Measurements from ENCODE around the gene LRCH3. TPM values are rescaled to one million over a fixed set of nuclear protein-coding genes. Genes with fewer than 3 reads are reported as not detected.

Gene LRCH3
- total RNA-seq, 2 donors from 2014 or later, result 67.2 to 68.1 TPM

DNA sequence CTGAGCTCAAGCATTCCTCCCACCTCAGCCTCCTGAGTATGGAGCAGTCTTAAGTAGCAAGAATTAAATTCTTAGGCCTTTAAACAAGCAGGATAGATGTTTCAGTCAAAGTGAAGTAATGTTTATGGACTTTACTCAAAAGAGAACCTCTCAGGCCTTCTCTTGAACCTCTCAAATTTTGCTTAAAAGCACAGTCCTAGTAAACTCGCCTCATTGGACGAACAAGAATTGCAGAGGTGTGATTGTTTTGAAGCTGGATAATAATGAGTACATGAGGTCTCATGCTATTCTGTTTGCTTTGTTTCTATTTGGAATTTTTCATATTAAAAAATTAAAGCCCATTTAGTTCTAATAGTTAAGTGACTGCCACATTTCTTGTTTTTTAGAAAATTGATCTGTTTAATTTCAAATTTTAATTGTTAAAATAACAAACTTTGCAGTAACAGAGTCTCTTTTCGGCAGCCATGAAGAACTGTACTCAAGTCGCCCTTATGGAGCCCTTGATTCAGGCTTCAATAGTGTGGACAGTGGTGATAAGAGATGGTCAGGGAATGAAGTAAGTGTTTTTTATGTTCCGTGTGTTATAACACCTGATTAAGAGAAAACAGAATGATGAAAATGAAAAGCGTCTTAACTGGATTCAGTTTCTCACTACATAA lies 39.4 kb downstream of the LRCH3 start:
- H3K27ac Mint-ChIP-seq, result no peak overlapping the region
- no peaks in the 10 kb centered on the region for H3K4me1 Mint-ChIP-seq (ENCODE audit: low read depth)
- DNase-seq (no peak), ATAC-seq (replicated peaks in 1 of 2) (no peak)
- H3K36me3 Mint-ChIP-seq (ENCODE audit: insufficient read depth in 2 of 2), result peaks cover under 1 to 23% of the 10 kb centered on the region in 2 donors
- no peak overlapping the region for H3K4me3 Mint-ChIP-seq
- H3K27me3 Mint-ChIP-seq (ENCODE audit: low read depth), result no peaks in the 10 kb centered on the region
- H3K9me3 Mint-ChIP-seq, result no peaks in the 10 kb centered on the region

DNA sequence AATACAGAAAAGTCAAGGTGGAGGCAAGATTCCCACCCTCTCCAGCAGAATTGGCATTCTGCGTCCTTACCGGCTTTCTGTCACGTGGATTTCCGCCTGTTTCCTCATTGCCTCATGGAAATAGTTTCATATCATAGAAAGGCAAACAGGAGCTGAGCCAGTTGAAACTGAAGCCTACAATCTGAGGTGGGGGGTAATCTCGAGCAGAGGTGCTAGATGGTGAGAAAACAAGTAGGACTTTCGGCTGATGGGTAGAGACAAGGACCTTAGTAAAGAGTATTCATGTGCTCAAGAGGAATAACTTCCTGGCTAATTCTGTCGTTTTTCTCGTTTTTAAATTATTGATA lies 39.9 kb downstream of the LRCH3 start:
- DNase-seq, result no peak
- no peaks in the 10 kb centered on the region for H3K9me3 Mint-ChIP-seq
- H3K4me3 Mint-ChIP-seq, result no peak overlapping the region
- no peaks in the 10 kb centered on the region for H3K27me3 Mint-ChIP-seq (ENCODE audit: low read depth)
- no peak for ATAC-seq (replicated peaks in 1 of 2)
- H3K27ac Mint-ChIP-seq, result no peak overlapping the region
- H3K36me3 Mint-ChIP-seq (ENCODE audit: insufficient read depth in 2 of 2), result peaks cover 3 to 25% of the 10 kb centered on the region in 2 donors
- no peaks in the 10 kb centered on the region for H3K4me1 Mint-ChIP-seq (ENCODE audit: low read depth)

DNA sequence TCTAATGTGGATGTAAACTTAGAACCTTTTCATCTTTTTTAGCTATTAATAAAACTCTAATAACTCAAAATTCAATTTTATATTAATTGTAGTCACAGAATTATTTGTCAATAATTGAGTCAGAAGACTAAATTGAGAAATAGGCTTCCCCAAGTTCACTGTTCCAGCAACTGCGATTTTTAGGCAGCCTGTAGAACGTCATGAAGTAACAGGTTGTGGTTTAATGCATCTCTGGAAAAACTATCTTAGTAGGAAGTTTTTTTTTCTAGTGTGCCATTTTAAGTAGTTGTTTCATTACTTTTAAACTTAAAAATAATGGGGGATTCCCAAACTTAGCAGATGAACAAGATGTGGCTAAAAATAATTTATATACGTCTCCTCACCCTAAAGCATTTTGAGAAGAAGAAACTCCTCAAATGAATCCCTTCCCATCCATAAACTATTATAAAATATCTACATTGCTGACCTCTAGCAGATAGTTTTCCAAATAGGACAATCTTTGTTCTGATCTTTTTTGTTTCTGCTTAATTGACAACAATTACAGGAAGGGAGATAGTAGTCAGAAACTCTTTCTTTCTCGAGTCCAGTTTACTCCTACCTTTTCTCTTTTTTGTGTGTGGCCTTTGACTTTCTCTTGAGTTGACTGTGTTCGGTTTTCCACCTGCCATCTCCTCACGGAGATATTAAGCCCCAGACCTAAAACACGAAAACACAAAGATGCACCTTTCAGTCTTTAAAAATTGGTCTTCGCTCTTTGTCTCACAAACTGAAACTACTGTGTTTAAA lies 43.1 kb downstream of the LRCH3 start:
- no peaks in the 10 kb centered on the region for H3K27me3 Mint-ChIP-seq (ENCODE audit: low read depth)
- DNase-seq (no peak), ATAC-seq (replicated peaks in 1 of 2) (no peak)
- no peaks in the 10 kb centered on the region for H3K9me3 Mint-ChIP-seq
- H3K27ac Mint-ChIP-seq, result peak overlapping the region; percentile 82
- H3K4me1 Mint-ChIP-seq (ENCODE audit: low read depth), result no peaks in the 10 kb centered on the region
- H3K4me3 Mint-ChIP-seq, result peak overlapping the region in 1 of 2 donors; percentile 27
- peaks cover 3 to 17% of the 10 kb centered on the region in 2 donors for H3K36me3 Mint-ChIP-seq (ENCODE audit: insufficient read depth in 2 of 2)

DNA sequence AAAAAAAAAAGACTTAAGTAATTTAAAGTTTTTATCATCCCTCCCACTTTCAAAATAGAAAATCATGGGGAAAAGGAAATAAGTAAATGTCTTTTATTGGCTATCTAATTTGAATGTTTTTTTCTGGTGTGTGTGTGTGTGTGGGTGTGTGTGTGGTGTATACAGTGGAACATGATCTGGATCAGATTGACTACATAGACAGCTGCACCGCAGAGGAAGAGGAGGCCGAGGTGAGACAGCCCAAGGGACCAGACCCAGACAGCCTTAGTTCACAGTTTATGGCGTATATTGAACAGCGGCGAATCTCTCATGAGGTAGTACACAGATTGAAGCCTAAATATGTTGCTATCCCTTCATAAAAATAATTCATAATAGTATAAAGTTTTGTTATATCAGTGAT lies 44.5 kb downstream of the LRCH3 start:
- no peak overlapping the region for H3K4me3 Mint-ChIP-seq
- DNase-seq (no peak), ATAC-seq (replicated peaks in 1 of 2) (peak in 1 of 2 donors; percentile 41)
- H3K9me3 Mint-ChIP-seq, result no peaks in the 10 kb centered on the region
- no peaks in the 10 kb centered on the region for H3K4me1 Mint-ChIP-seq (ENCODE audit: low read depth)
- no peak overlapping the region for H3K27ac Mint-ChIP-seq
- H3K36me3 Mint-ChIP-seq (ENCODE audit: insufficient read depth in 2 of 2), result peaks cover 3 to 15% of the 10 kb centered on the region in 2 donors
- no peaks in the 10 kb centered on the region for H3K27me3 Mint-ChIP-seq (ENCODE audit: low read depth)

DNA sequence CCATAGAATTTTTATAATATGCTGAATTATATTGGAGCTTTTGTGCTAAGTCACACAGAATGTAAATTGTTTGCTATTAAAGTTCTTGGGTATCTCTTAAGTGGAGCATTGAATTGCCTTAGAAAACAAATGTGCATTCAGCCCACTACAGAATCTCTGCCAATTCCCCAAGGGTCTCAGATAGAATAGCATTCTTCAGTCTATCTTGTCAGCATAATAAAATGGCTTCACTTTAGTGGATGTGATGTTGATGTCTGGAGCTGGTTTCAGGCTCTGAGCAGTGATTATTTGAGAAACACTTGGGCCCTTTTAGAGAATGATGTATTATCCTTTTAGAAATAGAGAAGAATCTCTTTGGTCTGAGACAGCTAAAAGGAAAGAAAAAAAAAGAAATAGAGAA lies 45.2 kb downstream of the LRCH3 start:
- no peaks in the 10 kb centered on the region for H3K9me3 Mint-ChIP-seq
- no peaks in the 10 kb centered on the region for H3K4me1 Mint-ChIP-seq (ENCODE audit: low read depth)
- no peaks in the 10 kb centered on the region for H3K27me3 Mint-ChIP-seq (ENCODE audit: low read depth)
- H3K36me3 Mint-ChIP-seq (ENCODE audit: insufficient read depth in 2 of 2), result peaks cover 3 to 15% of the 10 kb centered on the region in 2 donors
- ATAC-seq (replicated peaks in 1 of 2) (no peak), DNase-seq (no peak)
- H3K27ac Mint-ChIP-seq, result no peak overlapping the region
- H3K4me3 Mint-ChIP-seq, result no peak overlapping the region

DNA sequence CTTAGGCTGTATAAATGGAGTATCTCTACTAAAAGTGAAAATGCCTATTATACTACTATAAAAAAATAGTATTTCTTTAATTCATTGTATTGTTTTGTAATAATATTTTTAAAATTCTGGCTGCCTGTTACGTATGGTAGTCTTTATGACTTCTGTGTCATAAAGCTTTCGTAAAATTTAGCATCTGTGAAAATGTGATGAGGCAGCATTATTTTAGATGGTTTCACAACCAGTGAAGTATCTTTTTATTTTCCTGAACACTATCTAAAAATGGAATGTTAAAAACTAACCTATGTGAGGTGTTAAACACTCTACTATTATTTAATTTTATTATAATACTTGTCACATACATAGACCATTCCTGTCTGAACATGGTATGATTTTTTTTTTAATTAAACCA lies 46.2 kb downstream of the LRCH3 start:
- ATAC-seq (replicated peaks in 1 of 2), result no peak
- Mint-ChIP-seq H3K36me3 (ENCODE audit: insufficient read depth in 2 of 2) (peaks cover 3 to 15% of the 10 kb centered on the region in 2 donors), H3K27me3 (ENCODE audit: low read depth) (no peaks in the 10 kb centered on the region), H3K4me3 (no peak overlapping the region), H3K9me3 (no peaks in the 10 kb centered on the region), H3K27ac (no peak overlapping the region), H3K4me1 (ENCODE audit: low read depth) (no peaks in the 10 kb centered on the region)
- no peak for DNase-seq

DNA sequence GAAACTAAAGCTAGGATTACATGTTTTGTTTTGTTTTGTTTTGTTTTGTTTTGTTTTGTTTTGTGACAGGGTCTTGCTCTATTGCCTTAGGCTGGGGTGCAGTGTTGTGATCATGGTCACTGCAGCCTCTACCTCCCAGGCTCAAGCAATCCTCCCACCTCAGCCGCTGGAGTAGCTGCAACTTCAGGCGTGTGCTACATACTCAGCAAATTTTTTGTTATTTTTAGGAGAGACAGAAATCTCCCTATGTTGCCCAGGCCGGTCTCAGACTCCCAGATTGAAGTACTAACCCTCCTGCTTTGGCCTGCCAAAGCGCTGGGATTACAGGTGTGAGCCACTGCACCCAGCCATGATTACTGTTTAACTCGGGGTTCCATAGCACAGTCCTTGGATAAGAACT lies 50.7 kb downstream of the LRCH3 start:
- H3K27me3 Mint-ChIP-seq (ENCODE audit: low read depth), result no peaks in the 10 kb centered on the region
- no peak for DNase-seq
- no peak overlapping the region for H3K4me3 Mint-ChIP-seq
- H3K36me3 Mint-ChIP-seq (ENCODE audit: insufficient read depth in 2 of 2), result peaks cover 8 to 9% of the 10 kb centered on the region in 2 donors
- no peak for ATAC-seq (replicated peaks in 1 of 2)
- no peak overlapping the region for H3K27ac Mint-ChIP-seq
- no peaks in the 10 kb centered on the region for H3K9me3 Mint-ChIP-seq
- H3K4me1 Mint-ChIP-seq (ENCODE audit: low read depth), result peaks cover 5% of the 10 kb centered on the region

DNA sequence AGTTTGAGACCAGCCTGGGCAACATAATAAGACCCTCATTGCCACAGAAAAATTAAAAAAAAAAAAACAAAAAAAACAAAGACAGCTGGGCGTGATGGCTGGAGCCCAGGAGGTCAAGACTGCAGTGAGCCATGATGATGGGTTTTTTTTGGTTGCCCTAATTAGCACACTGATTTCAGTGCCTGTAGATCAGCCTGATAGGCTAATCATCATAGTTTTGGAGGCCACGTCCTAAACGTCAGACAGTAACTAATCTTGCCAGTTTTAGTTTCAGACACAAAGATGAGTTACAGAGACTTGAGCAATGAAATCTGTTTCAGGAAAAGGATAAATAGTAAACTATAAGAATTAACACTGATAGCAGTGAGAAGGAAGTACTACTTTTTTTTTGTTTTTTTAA lies 55.4 kb downstream of the LRCH3 start:
- Mint-ChIP-seq H3K36me3 (ENCODE audit: insufficient read depth in 2 of 2) (peaks cover 14 to 20% of the 10 kb centered on the region in 2 donors), H3K4me1 (ENCODE audit: low read depth) (peaks cover 24% of the 10 kb centered on the region), H3K27me3 (ENCODE audit: low read depth) (no peaks in the 10 kb centered on the region), H3K9me3 (no peaks in the 10 kb centered on the region), H3K4me3 (no peak overlapping the region), H3K27ac (no peak overlapping the region)
- DNase-seq, result no peak
- peak; percentile 15 to 37 for ATAC-seq (replicated peaks in 1 of 2)

DNA sequence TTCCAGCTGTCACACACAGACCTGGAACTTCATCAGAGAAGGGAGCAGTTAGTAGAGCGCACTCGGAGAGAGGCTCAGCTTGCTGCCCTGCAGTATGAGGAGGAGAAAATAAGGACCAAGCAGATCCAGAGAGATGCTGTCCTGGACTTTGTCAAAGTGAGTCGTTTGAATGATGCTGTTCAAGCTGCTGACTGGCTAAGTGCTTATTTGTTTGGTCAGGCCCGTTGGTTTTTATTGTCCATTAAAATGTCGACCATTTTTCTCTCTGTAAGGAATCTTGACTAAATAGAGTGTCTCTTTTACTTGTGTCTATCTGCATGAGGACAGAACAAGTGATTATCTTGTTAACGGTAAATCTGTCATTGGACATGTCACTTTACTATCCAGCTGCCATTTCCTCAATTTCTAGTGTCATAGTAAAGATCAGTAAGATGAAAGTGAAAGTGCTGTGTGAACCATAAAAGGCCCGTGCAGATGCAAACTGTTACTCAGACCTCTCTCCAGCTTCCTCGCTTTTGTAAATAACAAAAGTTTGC lies 56.9 kb downstream of the LRCH3 start:
- no peaks in the 10 kb centered on the region for H3K27me3 Mint-ChIP-seq (ENCODE audit: low read depth)
- H3K27ac Mint-ChIP-seq, result peak overlapping the region; percentile 86
- ATAC-seq (replicated peaks in 1 of 2) (peak; percentile 86 to 89), DNase-seq (peak; percentile 23 to 27)
- peaks cover 18 to 26% of the 10 kb centered on the region in 2 donors for H3K36me3 Mint-ChIP-seq (ENCODE audit: insufficient read depth in 2 of 2)
- H3K4me1 Mint-ChIP-seq (ENCODE audit: low read depth), result peaks cover 24% of the 10 kb centered on the region
- H3K9me3 Mint-ChIP-seq, result no peaks in the 10 kb centered on the region
- peak overlapping the region; percentile 68 to 84 for H3K4me3 Mint-ChIP-seq

DNA sequence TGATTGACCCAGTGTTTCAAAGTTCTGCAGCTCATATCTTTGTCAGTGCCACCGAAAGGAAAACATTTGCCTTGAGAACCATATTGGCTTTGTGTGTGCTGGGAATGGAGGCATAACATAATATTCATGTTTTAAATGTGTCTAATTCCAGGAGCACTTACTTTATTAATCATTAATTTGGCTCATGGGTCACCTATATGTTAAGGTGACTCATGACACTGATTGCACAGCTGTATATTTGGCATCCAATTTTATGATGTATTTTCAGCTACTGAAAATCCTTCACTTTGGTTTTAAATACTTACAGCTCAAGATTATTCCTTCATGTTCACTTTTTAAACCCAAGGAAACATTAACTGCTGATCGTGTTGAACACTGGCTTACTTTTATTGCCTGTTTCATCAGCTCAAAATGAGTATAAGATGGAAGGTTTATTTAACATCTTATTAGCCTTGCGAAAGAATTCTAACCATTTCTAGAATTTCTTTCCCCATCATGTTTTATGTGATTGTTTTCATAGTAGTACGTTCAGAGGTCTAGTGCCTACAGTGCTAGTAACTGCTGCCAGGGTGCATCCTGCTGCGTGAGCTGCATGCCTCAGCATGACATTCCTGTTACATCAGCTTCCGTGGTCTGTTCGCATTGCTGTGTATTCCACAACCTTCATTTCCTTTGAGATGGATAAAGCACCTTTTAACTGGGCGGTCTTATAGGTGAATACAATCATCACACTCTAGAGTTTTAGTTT lies 63.7 kb downstream of the LRCH3 start:
- Mint-ChIP-seq H3K9me3 (no peaks in the 10 kb centered on the region), H3K4me3 (no peak overlapping the region), H3K4me1 (ENCODE audit: low read depth) (no peaks in the 10 kb centered on the region), H3K27ac (no peak overlapping the region), H3K27me3 (ENCODE audit: low read depth) (no peaks in the 10 kb centered on the region), H3K36me3 (ENCODE audit: insufficient read depth in 2 of 2) (peaks cover 11 to 31% of the 10 kb centered on the region in 2 donors)
- DNase-seq (no peak), ATAC-seq (replicated peaks in 1 of 2) (no peak)

DNA sequence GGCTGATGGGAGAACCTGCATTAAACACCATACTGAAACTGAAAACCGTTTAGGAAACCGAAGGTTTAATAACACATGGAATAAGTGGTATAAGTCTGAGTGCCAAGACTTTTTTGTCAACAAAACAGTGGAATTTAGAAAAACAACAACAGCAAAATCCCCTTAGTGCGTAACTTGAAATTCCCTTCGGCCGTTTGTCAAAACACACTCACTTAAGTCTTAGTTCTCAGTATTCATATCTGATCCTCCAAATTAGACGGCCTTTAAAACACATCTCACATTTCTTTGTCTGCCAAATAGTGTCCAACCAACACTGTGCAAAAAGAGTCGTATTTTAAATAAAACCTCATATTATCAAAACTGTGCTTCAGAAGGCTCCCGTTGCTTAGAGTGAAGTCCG lies 64.5 kb downstream of the LRCH3 start:
- DNase-seq (no peak), ATAC-seq (replicated peaks in 1 of 2) (no peak)
- H3K9me3 Mint-ChIP-seq, result no peaks in the 10 kb centered on the region
- no peak overlapping the region for H3K27ac Mint-ChIP-seq
- H3K4me3 Mint-ChIP-seq, result no peak overlapping the region
- H3K27me3 Mint-ChIP-seq (ENCODE audit: low read depth), result no peaks in the 10 kb centered on the region
- H3K36me3 Mint-ChIP-seq (ENCODE audit: insufficient read depth in 2 of 2), result peaks cover 11 to 29% of the 10 kb centered on the region in 2 donors
- peaks cover under 1% of the 10 kb centered on the region for H3K4me1 Mint-ChIP-seq (ENCODE audit: low read depth)

DNA sequence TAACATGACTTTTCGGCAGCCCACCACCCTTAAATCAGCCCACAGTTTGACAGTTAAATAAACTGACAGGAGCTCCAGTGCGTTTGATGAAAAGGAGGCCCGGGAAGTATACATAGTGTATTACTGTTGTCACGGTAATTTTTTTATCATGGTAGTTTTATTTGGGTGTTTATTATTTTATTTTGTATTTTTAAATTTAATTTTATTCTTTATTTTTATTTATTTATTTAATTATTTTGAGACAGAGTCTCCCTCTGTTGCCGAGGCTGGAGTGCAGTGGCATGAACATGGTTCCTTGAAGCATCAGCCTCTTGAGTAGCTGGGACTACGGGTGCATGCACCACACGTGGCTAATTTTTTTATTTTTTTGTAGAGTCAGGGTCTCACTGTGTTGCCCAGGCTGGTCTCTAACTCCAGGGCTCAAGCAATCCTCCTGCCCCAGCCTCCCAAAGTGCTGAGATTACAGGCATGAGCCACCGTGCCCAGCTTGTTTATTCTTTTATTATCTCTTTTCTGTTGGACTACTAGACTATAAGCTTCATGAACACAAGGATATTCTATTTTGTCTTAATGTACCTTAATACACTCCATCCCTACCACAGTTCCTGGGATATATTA lies 65.3 kb downstream of the LRCH3 start:
- DNase-seq (no peak), ATAC-seq (replicated peaks in 1 of 2) (no peak)
- H3K27ac Mint-ChIP-seq, result no peak overlapping the region
- no peaks in the 10 kb centered on the region for H3K9me3 Mint-ChIP-seq
- no peaks in the 10 kb centered on the region for H3K27me3 Mint-ChIP-seq (ENCODE audit: low read depth)
- H3K4me1 Mint-ChIP-seq (ENCODE audit: low read depth), result peaks cover 8% of the 10 kb centered on the region
- no peak overlapping the region for H3K4me3 Mint-ChIP-seq
- H3K36me3 Mint-ChIP-seq (ENCODE audit: insufficient read depth in 2 of 2), result peaks cover 9 to 30% of the 10 kb centered on the region in 2 donors

DNA sequence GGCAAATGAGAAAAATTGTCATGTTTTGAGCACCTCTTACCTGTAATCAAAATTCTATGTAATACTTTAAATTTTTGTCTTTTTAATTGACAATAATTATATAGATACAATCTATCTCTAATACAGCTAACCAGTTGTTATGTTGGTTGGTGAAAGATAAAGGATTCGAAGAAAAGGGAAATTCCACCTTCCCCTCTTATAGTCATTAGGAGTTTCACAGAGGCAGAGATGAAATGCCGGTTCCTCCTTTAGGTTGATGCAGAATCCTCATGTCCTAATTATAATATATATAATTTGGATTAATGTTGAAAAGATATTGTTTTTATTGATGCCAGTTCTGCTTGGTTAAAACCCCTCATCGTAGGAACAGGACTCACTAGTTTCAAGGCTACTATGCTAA lies 67.1 kb downstream of the LRCH3 start:
- DNase-seq (no peak), ATAC-seq (replicated peaks in 1 of 2) (no peak)
- Mint-ChIP-seq H3K27ac (no peak overlapping the region), H3K27me3 (ENCODE audit: low read depth) (no peaks in the 10 kb centered on the region), H3K9me3 (no peaks in the 10 kb centered on the region), H3K36me3 (ENCODE audit: insufficient read depth in 2 of 2) (peaks cover 6 to 22% of the 10 kb centered on the region in 2 donors), H3K4me1 (ENCODE audit: low read depth) (peaks cover 20% of the 10 kb centered on the region), H3K4me3 (no peak overlapping the region)

All from activated T-cell treated with anti-CD3 and anti-CD28 coated beads, Interleukin-2, amount 50 U/mL, for 72 hours (primary cell).